Activated CD4-positive, alpha-beta T cell treated with anti-CD3 and anti-CD28 coated beads, Interleukin-2, amount 50 U/mL, for 24 hours (primary cell): ENCODE measurements around the gene OR52H1.

Experiments used
- DNase-seq, 2 donors: peaks; one replicate each; pipeline ENCODE4 v3.0.0-alpha.2; 2020; ENCODE audit warnings: low read depth in 1 of 2, low spot score in 1 of 2

OR52H1 gene

GRCh38 chr11:5534046-5534445 lies 14.3 kb downstream of the OR52H1 start:
- DNase-seq = no peak

GRCh38 chr11:5531053-5531831 lies 17.1 kb downstream of the OR52H1 start:
- no peak for DNase-seq

DNA sequence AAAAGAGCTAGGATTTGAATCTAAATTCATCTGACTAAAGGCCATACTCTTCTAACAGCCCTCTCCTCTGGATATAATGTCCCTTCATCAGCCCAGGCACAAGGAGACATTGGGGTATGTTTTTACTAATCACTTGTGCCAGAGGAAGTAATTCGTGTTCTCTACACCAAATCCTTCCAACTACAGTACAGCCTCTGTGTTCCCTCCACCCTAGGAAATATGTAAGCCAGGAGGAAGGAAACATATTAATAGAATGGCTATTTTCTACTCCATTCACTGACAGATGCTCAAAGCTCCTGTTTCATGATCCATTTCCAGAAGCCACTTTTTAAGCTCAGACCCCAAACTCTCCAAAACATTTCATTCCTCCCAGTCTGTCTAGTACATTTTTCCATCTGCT lies 19.8 kb downstream of the OR52H1 start:
- DNase-seq = no peak

DNA sequence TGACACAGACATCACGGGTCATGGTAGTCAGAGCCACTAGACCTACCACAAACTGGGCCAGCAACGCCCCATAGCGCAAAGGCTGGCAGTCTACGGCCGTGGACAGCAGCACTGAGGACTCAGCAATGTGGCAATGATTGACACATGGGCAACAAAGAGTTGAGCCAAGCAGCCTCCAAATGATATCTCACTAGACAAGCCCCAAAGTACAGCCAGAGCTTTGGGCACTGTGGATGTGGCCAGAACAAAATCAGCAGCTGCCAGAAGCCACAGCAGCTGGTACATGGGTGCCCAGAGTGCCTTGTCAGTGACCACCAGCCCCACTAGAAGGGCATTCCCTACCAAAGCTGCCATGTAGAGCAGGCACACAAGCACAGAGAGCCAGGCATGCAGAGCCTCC lies 20.6 kb downstream of the OR52H1 start:
- DNase-seq = no peak

DNA sequence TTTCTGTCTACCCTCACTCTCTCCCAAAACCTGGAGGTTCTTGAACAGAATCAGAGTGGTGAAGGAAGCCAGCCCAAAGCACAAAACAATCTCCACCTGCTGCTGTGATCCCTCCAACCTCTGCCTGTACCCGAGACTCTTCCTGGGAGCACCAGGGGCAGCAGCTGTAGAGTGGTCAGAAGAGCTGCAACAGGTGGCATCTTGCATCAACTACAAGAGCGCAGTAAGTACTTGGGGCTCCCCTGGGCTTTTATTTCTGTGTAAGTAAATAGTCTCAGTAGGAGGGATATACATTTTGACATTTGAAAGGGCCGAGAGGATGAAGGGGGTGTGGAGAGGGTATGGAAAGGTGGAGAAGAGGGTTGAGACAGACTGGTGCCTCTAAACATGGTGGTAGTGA lies 23.6 kb downstream of the OR52H1 start:
- no peak for DNase-seq

DNA sequence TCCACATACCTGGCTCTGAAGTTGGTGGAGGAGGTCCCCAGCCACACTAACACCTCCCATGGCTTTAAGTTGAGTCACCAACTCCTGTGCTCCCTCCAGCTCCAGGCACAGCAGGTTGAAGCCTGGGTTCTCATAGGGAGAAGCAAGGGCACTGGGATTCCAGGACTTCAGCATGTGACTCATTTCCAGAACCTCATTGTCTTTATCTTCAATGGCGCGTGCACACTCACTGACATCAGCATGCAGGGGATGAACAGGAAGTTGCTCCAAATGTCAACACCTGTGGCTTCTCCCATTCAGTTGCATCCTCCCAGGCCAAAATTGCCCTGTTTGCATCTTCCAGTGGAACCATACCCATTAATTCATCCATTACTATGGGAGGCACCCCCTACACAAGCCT lies 26.0 kb downstream of the OR52H1 start:
- DNase-seq = no peak

GRCh38 chr11:5521540-5521939 lies 26.8 kb downstream of the OR52H1 start:
- DNase-seq = no peak

GRCh38 chr11:5516599-5516998 lies 31.7 kb downstream of the OR52H1 start, which contains the start of gene UBQLNL:
Gene UBQLNL (minus strand): TSS chr11:5516699. CDS start chr11:5516441, 258 bp downstream.
- DNase-seq = no peak

DNA sequence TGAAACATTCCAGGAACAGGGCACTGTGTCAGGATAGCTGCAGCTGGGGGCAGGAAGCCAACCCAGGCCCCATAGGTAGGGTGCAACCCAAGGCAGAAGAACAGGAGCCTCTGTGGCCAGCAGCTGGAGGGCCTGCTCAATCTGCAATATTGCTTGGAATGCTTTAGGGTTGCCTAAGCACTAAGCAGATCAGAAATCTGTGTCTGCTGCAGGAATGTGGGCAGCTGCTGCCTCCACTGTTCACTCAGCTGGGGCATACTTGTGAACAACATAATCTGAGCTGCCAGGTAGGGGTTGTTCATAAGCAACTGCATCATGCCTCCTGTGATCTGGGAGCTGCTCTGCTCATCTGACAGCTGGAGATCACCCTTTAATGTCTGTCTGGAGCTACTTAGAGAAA lies 33.5 kb downstream of the OR52H1 start:
- DNase-seq = no peak

DNA sequence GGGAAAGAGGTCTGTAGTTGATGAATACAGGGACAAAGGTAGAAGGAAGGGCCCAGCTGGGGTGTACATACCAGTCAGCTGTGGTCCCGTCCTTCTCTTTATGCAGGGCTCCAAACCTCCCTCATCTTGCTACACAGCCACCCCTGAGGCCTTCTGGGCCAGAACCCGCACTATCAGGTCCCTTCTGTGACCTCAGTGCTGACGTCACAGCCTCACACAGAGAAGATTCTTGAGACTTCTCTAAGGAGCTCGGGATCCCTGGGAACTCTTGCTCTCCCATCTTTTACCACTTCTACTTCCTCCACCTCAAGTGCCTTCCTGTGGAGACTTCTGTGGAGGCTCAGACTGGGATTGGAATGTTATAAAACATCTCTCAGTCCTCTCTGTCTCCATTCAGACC lies 38.5 kb downstream of the OR52H1 start, which contains the start of gene UBQLN3:
Gene UBQLN3 (minus strand): TSS at position 155 of the 400 bp plus-strand sequence. CDS start 399 bp downstream, outside the sequence.
- no peak for DNase-seq

DNA sequence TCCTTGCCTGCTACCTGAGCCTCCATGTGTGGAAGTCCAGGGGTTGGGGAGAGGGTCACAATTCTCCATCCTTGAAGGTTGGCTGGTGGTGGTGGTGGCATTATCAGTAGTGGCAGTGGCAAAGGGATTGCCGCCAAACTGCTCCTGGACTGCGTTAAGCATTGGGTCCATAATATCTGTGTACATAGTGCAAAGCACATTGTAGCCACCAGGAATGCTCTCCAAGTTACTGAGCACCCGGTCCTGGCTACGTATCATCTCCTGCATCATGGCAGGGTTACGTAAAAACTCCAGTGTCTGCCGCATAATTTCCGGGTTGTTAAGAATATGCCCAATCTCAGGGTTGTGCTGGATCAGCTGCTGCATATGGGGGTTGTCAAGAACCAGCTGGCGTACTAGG lies 39.7 kb downstream of the OR52H1 start:
- DNase-seq = no peak

DNA sequence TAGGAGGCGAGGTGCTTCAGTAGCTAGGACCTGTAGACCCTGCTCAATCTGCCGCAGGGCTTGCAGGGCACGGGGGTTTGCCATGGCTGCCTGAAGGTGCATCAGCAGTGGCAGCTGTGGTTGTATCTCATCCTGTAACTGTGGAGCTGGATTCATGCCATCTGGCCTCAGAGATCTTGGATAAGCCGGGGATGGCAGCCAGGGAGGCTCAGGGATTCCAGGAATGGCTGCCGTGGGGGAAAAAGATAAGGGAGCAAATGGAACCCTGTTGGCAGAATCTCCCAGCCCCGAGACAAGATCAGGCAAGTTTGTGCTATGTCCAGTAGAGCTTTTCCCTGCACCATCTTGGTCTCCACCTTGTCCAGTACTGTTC lies 40.4 kb downstream of the OR52H1 start:
- DNase-seq = no peak

- DNase-seq = no peak
These were observed 41.0 kb downstream of the OR52H1 start for GRCh38 chr11:5507177-5507932.

DNA sequence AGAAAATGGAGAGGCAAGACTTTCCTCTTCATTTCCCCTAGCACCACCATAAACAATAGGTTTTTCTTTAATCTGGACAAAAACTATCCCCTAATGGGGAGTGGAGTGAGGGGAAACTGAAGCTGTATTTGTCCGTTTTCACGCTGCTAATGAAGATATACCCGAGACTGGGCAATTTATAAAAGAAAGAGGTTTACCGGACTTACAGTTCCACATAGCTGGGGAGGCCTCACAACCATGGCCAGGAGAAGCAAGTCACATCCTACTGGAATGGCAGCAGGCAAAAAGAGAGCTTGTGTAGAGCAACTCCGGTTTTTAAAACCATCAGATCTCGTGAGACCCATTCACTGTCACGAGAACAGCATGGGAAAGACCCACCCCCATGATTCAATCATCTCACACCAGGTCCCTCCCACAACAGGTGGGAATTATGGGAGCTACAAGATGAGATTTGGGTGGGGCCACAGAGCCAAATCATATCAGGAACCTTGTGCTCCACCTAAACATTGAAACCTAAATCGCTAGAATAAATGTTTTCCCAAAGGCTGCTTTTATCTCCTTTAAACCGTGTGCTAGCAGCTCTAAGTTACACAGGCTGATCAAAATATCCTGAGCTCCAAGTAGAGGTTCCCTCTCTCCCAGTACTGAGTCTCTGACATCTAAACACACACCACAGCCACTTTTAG lies 42.8 kb downstream of the OR52H1 start:
- no peak for DNase-seq

DNA sequence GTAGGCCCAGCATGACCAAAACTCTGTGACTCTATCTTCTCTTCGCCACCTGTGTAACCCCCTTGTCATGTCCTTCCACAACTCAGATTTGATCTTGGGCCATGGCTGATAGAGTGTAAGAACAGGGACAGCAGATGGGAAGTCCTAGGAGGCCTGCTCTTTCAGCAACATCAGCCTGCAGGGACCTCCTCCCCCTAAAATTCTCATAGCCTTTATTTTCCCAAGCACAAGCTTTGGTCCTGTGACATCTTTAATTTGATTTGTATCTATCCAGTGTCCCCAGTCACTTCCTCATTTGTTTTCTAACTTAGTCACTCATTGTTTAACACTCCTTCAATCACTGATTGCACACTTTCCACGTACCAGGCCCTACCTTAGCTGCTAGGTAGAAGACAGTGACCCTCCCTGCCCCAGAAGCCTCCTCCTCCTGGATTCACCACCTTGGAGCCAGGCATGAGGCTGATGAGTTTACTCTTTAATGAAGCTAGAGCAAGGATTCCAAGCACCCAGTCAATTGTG lies 43.9 kb downstream of the OR52H1 start:
- no peak for DNase-seq

DNA sequence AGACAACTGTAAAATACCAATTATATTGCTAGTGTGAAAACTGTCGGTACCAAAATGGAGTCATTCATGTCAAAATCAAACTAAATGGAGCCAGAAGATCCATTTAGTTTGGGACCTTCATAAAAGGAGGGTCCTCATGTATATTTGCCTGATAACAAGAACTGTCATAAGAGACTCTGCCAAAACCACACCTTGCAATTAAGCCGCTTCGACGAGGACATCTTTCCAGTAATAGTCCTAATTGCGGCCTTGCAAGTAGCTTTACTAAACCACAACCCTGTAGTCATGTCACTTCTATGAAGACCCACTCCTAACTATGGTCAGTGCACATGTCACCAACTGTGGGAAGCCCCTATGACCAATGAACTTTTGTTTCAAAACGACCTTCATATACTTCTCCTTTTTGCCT lies 47.9 kb downstream of the OR52H1 start:
- DNase-seq = no peak

- DNase-seq = no peak
These were observed 48.7 kb downstream of the OR52H1 start for GRCh38 chr11:5499671-5500070.
